K562 (cell line): Measurements from ENCODE around the gene PQBP1.

Experiments
- CAMTA2 ChIP-seq: fragments of 250-450 bp; sonication (Bioruptor Pico); conservative IDR thresholded peaks from 2 replicates; pipeline ENCODE4 v1.5.1; 2022
- CREM ChIP-seq: IDR thresholded peaks from 2 replicates; pipeline ENCODE4 v1.6.1; 2014; ENCODE audit warnings: antibody characterized with exemption, low read depth
- EZH2 ChIP-seq: IDR thresholded peaks from 2 replicates; pipeline ENCODE4 v1.6.1; 2012; ENCODE audit warnings: low read depth, mild to moderate bottlenecking, inconsistent platforms, low read length, borderline replicate concordance
- FOXK1 ChIP-seq: sonication (generic); formaldehyde crosslinking; IDR thresholded peaks from 2 replicates; pipeline ENCODE4 v1.8.0; 2022; ENCODE audit warnings: missing genetic modification reagents, mild to moderate bottlenecking, borderline replicate concordance
- HDAC2 ChIP-seq: fragments of 450-650 bp; IDR thresholded peaks from 2 replicates; pipeline ENCODE4 v1.6.1; 2016; ENCODE audit warnings: mild to moderate bottlenecking
- MAFG ChIP-seq: fragments of 450-650 bp; conservative IDR thresholded peaks from 2 replicates; pipeline ENCODE4 v1.6.1; 2016; ENCODE audit warnings: missing genetic modification characterization, missing compliant biosample characterization
- MTA3 ChIP-seq: fragments of 450-650 bp; formaldehyde crosslinking; IDR thresholded peaks from 2 replicates; pipeline ENCODE4 v1.6.1; 2017; ENCODE audit warnings: mild to moderate bottlenecking, borderline replicate concordance
- ZNF143 ChIP-seq: sonication (generic); formaldehyde crosslinking; IDR thresholded peaks from 2 replicates; pipeline ENCODE4 v1.9.0; 2022; ENCODE audit warnings: mild to moderate bottlenecking, missing genetic modification reagents
- ZNF76 ChIP-seq: fragments of 250-450 bp; sonication (Bioruptor Pico); IDR thresholded peaks from 2 replicates; pipeline ENCODE4 v1.4.0; 2020; ENCODE audit warnings: mild to moderate bottlenecking, moderate library complexity, borderline replicate concordance
- TF ChIP-seq, protein P1 (sequence below), 3 experiments: IDR thresholded peaks in 2 of 3; conservative IDR thresholded peaks in 1 of 3; 2 replicates each; pipeline ENCODE4 v1.5.1; 2011 to 2012; ENCODE audit warnings: low read length in 3 of 3, mild to moderate bottlenecking in 3 of 3, control low read depth in 2 of 3, improper control_type of control experiment in 1 of 3, inconsistent platforms in 1 of 3, low read depth in 1 of 3, mixed read lengths in 1 of 3, moderate library complexity in 1 of 3; ENCODE audit not compliant: insufficient read depth in 2 of 3
- TF ChIP-seq, protein P2 (sequence below): fragments of 450-650 bp; IDR thresholded peaks from one replicate; pipeline ENCODE4 v1.6.1; 2018; ENCODE audit warnings: mild to moderate bottlenecking, moderate library complexity; ENCODE audit not compliant: partially characterized antibody
- TF ChIP-seq, protein P3 (sequence below), 2 experiments: IDR thresholded peaks in 1 of 2; conservative IDR thresholded peaks in 1 of 2; 2 replicates each; pipeline ENCODE4 v1.6.1; 2016; ENCODE audit warnings: low read depth in 2 of 2, mild to moderate bottlenecking in 1 of 2, missing compliant biosample characterization in 1 of 2, missing genetic modification characterization in 1 of 2, moderate library complexity in 1 of 2
- TF ChIP-seq, protein P4 (sequence below), 2 experiments: fragments of 450-650 bp; IDR thresholded peaks; 2 replicates each; pipeline ENCODE4 v1.6.1; 2016

DNA sequence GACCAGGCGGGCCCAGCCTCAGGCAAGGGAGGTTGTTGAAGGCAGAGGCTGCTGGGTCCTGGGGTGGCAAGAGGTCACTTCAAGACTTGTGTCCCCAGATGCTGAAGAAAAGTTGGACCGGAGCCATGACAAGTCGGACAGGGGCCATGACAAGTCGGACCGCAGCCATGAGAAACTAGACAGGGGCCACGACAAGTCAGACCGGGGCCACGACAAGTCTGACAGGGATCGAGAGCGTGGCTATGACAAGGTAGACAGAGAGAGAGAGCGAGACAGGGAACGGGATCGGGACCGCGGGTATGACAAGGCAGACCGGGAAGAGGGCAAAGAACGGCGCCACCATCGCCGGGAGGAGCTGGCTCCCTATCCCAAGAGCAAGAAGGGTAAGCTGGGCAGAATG, 4.4 kb downstream of the PQBP1 start:
- TF ChIP-seq, protein P1, sequence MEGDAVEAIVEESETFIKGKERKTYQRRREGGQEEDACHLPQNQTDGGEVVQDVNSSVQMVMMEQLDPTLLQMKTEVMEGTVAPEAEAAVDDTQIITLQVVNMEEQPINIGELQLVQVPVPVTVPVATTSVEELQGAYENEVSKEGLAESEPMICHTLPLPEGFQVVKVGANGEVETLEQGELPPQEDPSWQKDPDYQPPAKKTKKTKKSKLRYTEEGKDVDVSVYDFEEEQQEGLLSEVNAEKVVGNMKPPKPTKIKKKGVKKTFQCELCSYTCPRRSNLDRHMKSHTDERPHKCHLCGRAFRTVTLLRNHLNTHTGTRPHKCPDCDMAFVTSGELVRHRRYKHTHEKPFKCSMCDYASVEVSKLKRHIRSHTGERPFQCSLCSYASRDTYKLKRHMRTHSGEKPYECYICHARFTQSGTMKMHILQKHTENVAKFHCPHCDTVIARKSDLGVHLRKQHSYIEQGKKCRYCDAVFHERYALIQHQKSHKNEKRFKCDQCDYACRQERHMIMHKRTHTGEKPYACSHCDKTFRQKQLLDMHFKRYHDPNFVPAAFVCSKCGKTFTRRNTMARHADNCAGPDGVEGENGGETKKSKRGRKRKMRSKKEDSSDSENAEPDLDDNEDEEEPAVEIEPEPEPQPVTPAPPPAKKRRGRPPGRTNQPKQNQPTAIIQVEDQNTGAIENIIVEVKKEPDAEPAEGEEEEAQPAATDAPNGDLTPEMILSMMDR (IDR thresholded peaks at IDR 0.05 in 2 of 3, conservative IDR thresholded peaks at IDR 0.05 in 1 of 3; ENCODE audit: insufficient read depth in 2 of 3, low read depth in 1 of 3, low read length in 3 of 3) = no peak
- TF ChIP-seq, protein P2, sequence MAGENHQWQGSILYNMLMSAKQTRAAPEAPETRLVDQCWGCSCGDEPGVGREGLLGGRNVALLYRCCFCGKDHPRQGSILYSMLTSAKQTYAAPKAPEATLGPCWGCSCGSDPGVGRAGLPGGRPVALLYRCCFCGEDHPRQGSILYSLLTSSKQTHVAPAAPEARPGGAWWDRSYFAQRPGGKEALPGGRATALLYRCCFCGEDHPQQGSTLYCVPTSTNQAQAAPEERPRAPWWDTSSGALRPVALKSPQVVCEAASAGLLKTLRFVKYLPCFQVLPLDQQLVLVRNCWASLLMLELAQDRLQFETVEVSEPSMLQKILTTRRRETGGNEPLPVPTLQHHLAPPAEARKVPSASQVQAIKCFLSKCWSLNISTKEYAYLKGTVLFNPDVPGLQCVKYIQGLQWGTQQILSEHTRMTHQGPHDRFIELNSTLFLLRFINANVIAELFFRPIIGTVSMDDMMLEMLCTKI = no peak
- TF ChIP-seq MTA3 (no peak), FOXK1 (no peak), ZNF143 (CRISPR knock-in tag) (no peak), EZH2 (no peak), CREM (no peak), HDAC2 (no peak), ZNF76 (CRISPR knock-in tag) (no peak), CAMTA2 (CRISPR knock-in tag) (no peak), MAFG (tag) (no peak)
- TF ChIP-seq, protein P3, sequence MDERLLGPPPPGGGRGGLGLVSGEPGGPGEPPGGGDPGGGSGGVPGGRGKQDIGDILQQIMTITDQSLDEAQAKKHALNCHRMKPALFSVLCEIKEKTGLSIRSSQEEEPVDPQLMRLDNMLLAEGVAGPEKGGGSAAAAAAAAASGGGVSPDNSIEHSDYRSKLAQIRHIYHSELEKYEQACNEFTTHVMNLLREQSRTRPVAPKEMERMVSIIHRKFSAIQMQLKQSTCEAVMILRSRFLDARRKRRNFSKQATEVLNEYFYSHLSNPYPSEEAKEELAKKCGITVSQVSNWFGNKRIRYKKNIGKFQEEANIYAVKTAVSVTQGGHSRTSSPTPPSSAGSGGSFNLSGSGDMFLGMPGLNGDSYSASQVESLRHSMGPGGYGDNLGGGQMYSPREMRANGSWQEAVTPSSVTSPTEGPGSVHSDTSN (CRISPR knock-in tag; IDR thresholded peaks at IDR 0.05; ENCODE audit: low read depth) = no peak
- TF ChIP-seq, protein P3 (tag; conservative IDR thresholded peaks at IDR 0.05; ENCODE audit: low read depth) = no peak
- TF ChIP-seq, protein P4, sequence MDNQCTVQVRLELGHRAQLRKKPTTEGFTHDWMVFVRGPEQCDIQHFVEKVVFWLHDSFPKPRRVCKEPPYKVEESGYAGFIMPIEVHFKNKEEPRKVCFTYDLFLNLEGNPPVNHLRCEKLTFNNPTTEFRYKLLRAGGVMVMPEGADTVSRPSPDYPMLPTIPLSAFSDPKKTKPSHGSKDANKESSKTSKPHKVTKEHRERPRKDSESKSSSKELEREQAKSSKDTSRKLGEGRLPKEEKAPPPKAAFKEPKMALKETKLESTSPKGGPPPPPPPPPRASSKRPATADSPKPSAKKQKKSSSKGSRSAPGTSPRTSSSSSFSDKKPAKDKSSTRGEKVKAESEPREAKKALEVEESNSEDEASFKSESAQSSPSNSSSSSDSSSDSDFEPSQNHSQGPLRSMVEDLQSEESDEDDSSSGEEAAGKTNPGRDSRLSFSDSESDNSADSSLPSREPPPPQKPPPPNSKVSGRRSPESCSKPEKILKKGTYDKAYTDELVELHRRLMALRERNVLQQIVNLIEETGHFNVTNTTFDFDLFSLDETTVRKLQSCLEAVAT (IDR thresholded peaks at IDR 0.05) = no peak
